Fibroblast of gingiva (primary cell): ENCODE results near the gene TMEM178B.
"Not testable (repeated sequence)": the region's sequence is repeated elsewhere in the genome, so short reads cannot be mapped to it uniquely, and the experiment has no call there.

Experiments
- DNase-seq: peaks from one replicate; pipeline ENCODE4 v3.0.0-alpha.2; 2011; ENCODE audit warnings: low read depth

TMEM178B gene

GRCh38 chr7:141144921-141145629 lies 71.2 kb downstream of the TMEM178B start:
- no peak for DNase-seq

- DNase-seq: no peak
These were observed 71.7 kb downstream of the TMEM178B start for GRCh38 chr7:141145630-141145982.

- no peak for DNase-seq
These were observed 73.6 kb downstream of the TMEM178B start for GRCh38 chr7:141147482-141147881.

GRCh38 chr7:141150465-141150864 lies 76.6 kb downstream of the TMEM178B start:
- DNase-seq: no peak

- DNase-seq: no peak
These were observed 77.9 kb downstream of the TMEM178B start for GRCh38 chr7:141151746-141152145.

- DNase-seq: no peak
These were observed 79.4 kb downstream of the TMEM178B start for GRCh38 chr7:141153231-141153630.

GRCh38 chr7:141154131-141154732 lies 80.4 kb downstream of the TMEM178B start:
- no peak for DNase-seq

GRCh38 chr7:141156407-141156806 lies 82.5 kb downstream of the TMEM178B start:
- DNase-seq: no peak

GRCh38 chr7:141157138-141157765 lies 83.4 kb downstream of the TMEM178B start:
- no peak for DNase-seq

GRCh38 chr7:141158561-141158960 lies 84.7 kb downstream of the TMEM178B start:
- peak; percentile 79 for DNase-seq

GRCh38 chr7:141160246-141160860 lies 86.5 kb downstream of the TMEM178B start:
- no peak for DNase-seq

GRCh38 chr7:141161550-141162535 lies 88.0 kb downstream of the TMEM178B start:
- DNase-seq: no peak

- no peak for DNase-seq
These were observed 91.7 kb downstream of the TMEM178B start for GRCh38 chr7:141165521-141165920.

- DNase-seq: no peak
These were observed 93.1 kb downstream of the TMEM178B start for GRCh38 chr7:141166926-141167325.

- DNase-seq: no peak
These were observed 93.6 kb downstream of the TMEM178B start for GRCh38 chr7:141167381-141167964.

GRCh38 chr7:141169157-141169556 lies 95.3 kb downstream of the TMEM178B start:
- not testable (repeated sequence) for DNase-seq

- DNase-seq: not testable (repeated sequence)
These were observed 101.9 kb downstream of the TMEM178B start for GRCh38 chr7:141175728-141176127.

- not testable (repeated sequence) for DNase-seq
These were observed 103.3 kb downstream of the TMEM178B start for GRCh38 chr7:141177120-141177519.

GRCh38 chr7:141178486-141179135 lies 104.7 kb downstream of the TMEM178B start:
- DNase-seq: no peak

- no peak for DNase-seq
These were observed 107.9 kb downstream of the TMEM178B start for GRCh38 chr7:141181812-141182211.
